Duodenal mucosa (tissue), 2 donors: ENCODE data around the gene EFCAB10.

ENCODE experiments used
- H3K27ac ChIP-seq: one replicate; pipeline ENCODE4 v1.7.0; 2013; ENCODE audit warnings: low read depth, low read length
- H3K27me3 ChIP-seq, 2 donors: one replicate each; pipeline ENCODE4 v1.7.0; 2013; ENCODE audit warnings: low read length in 2 of 2, control low read depth in 1 of 2; ENCODE audit not compliant: insufficient read depth in 2 of 2, control insufficient read depth in 1 of 2
- H3K36me3 ChIP-seq, 2 donors: one replicate each; pipeline ENCODE4 v1.7.0; 2013; ENCODE audit warnings: low read length in 2 of 2, control low read depth in 1 of 2; ENCODE audit not compliant: insufficient read depth in 2 of 2, control insufficient read depth in 1 of 2
- H3K4me1 ChIP-seq, 2 donors: one replicate each; pipeline ENCODE4 v1.7.0; 2013; ENCODE audit warnings: low read length in 2 of 2, control low read depth in 1 of 2; ENCODE audit not compliant: insufficient read depth in 2 of 2, control insufficient read depth in 1 of 2
- H3K4me3 ChIP-seq, 2 donors: one replicate each; pipeline ENCODE4 v1.7.0; 2013; ENCODE audit warnings: low read length in 2 of 2, low read depth in 1 of 2
- H3K9ac ChIP-seq, 2 donors: one replicate each; pipeline ENCODE4 v1.7.0; 2013; ENCODE audit warnings: low read length in 2 of 2, low read depth in 1 of 2
- H3K9me3 ChIP-seq, 2 donors: one replicate each; pipeline ENCODE4 v1.7.0; 2013; ENCODE audit warnings: low read length in 2 of 2, control low read depth in 1 of 2; ENCODE audit not compliant: control insufficient read depth in 1 of 2

EFCAB10 gene, protein sequence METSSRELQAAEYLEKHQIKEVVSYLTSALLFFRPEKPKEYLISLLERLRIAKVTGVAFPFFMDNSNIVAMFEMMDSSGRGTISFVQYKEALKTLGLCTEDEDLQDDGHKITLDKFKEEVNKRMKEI

DNA sequence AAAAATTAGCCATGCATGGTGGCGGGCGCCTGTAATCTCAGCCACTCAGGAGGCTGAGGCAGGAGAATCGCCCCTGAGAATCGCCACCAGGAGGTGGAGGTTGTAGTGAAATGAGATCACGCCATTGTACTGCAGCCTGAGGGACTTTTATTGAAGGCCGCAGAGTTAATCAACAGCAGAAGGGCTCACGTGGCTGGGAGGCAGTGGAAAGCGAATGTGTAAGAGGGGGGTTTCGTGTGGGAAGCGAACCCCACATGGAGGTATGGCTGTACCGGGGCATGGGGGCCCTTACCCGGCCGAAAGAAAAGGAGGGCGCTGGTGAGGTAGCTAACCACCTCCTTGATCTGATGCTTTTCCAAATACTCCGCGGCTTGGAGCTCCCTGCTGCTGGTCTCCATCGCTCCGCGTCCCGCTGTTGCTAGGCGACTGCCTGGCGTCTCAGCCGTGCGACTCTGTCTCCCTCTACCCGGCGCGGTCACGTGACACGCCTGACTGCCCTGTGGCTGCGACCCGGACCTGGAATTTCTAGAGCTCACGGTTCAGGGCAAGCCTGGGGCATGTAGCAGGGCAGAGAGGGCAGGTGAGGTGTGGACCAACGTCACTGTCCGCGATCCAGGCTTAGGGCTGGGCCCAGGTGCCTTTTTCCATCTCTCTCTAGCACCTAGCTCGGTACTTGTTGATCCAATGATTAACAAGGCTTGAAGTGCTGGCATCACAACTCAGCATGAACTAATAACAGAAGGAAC, at the start of gene EFCAB10:
EFCAB10 (minus strand) TSS at position 428 of the 746 bp plus-strand sequence; CDS start at position 398, 30 bp downstream.
- Histone ChIP-seq H3K9ac (no peak within 1 kb of the TSS), H3K9me3 (no peaks in the 10 kb centered on the region), H3K27me3 (no peaks in the 10 kb centered on the region), H3K4me1 (peaks cover 0 to 8% of the 10 kb centered on the region in 2 donors), H3K27ac (no peak within 1 kb of the TSS), H3K36me3 (no peaks in the 10 kb centered on the region), H3K4me3 (peak within 1 kb of the TSS; percentile 69 to 75)

DNA sequence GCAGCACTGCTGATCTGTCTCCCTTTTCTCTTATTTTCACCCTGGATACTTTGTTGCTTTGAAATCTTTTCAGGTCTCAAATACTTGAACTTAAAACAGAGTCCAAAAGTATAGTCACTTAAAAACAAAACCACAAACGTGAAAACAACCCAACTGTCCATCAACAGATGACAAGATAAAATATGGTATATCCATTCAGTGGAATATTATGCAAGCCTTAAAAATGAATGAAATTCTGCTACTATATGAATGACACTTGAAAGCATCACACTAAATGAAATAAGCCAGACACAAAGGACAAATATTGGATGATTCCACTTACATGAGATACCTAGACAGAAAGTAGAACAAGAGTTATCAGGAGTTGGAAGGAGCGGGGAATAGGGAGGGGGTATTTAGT, 44.7 kb upstream of the EFCAB10 start:
- Histone ChIP-seq H3K27me3 (no peaks in the 10 kb centered on the region), H3K4me3 (no peak overlapping the region), H3K36me3 (peaks cover 20 to 24% of the 10 kb centered on the region in 2 donors), H3K9ac (no peak overlapping the region), H3K4me1 (no peaks in the 10 kb centered on the region), H3K27ac (no peak overlapping the region), H3K9me3 (peaks cover 0 to 7% of the 10 kb centered on the region in 2 donors)

DNA sequence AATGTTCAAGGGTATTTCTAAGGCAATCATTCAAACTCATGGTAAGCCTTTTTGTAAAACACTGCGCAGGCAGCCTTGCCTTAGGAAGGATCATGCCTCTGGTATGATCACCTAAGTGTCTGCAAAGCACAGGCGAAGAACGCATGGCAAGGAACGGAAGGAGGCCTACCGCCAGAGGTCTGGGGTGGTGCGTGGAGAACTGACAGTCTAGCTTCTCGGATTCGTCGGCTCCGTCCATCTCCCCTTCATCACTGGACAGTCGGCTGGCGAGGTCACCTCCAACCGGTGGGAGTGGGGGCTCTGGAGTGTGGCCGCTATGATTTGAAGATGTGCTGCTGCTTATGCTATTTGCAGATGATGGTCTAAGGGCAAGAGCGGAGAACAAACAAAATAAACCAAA, 42.6 kb upstream of the EFCAB10 start:
- Histone ChIP-seq H3K36me3 (peaks cover 24 to 27% of the 10 kb centered on the region in 2 donors), H3K9ac (no peak overlapping the region), H3K27ac (no peak overlapping the region), H3K27me3 (no peaks in the 10 kb centered on the region), H3K4me1 (no peaks in the 10 kb centered on the region), H3K9me3 (peaks cover 0 to 7% of the 10 kb centered on the region in 2 donors), H3K4me3 (no peak overlapping the region)

DNA sequence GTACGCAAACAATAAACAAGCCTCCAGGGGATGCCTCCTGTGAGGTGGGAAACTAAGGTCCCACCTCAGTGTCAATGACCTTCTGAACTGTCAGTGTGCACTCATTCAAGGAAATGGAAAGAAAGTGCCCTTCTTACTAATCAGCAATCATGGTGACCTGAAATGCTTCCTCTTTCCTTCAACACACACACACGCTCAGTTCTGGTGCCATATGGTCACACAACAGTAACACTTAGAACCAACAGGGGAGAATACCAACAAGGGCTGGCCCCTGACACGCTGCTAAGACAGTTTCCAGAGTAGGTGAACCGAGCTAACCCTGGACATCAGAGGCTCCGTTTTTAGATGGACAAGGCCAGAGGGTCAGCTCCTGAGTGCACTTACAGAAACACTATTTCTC, 42.1 kb upstream of the EFCAB10 start:
- Histone ChIP-seq H3K27ac (no peak overlapping the region), H3K4me1 (no peaks in the 10 kb centered on the region), H3K36me3 (peaks cover 27 to 28% of the 10 kb centered on the region in 2 donors), H3K27me3 (no peaks in the 10 kb centered on the region), H3K9me3 (peaks cover 0 to 7% of the 10 kb centered on the region in 2 donors), H3K9ac (no peak overlapping the region), H3K4me3 (no peak overlapping the region)

DNA sequence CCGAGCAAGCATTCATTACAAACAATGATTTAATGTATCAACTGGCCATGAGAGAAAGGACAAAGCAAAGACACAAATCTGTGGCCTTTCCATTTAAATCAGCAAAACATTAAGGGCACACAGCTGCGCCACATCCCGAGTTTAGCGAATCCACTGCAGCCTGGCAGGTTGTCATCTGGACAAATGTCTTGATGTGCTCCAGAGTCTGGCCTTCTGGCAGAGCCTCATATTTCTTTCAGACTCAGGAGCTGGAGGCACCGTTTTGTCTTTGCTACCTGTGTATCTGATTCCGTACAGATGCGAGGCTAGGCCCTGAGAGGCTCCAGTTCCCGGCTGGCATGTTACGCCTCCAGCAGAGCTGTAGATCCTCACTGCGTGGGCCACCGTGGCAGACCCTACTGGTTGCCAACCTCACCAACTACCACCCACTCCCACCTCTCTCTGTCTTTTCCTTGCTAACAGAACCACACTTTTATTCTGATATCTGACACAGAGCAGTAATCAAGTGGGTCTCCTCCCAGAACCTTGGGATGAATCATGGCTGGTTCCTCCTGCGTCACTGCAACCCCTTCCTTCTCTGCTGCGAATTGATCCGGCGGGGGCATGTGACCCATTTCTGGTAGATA, 40.9 kb upstream of the EFCAB10 start:
- Histone ChIP-seq H3K4me3 (no peak overlapping the region), H3K27ac (no peak overlapping the region), H3K27me3 (no peaks in the 10 kb centered on the region), H3K36me3 (peaks cover 31 to 32% of the 10 kb centered on the region in 2 donors), H3K9me3 (peaks cover 0 to 7% of the 10 kb centered on the region in 2 donors), H3K9ac (no peak overlapping the region), H3K4me1 (no peaks in the 10 kb centered on the region)

DNA sequence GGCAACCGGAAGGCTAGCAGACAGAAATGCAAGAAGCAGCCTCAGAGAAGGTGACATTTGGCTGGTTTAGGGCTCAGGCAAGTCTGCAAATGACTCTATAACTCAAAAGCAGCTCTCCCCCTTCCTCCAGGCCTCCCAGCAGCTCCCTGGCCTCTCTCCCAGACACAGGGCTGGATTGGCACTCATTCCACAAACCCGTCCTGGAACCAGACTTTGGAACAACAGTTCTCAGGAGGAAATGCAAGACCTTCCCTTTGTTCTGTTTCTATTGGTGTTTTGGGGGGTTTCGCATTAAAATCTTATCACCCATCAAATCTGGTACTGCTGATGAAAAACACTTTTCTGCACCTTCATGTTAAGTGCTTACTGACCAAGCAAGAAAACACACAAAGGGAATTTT, 40.3 kb upstream of the EFCAB10 start:
- Histone ChIP-seq H3K27me3 (no peaks in the 10 kb centered on the region), H3K9me3 (peaks cover 0 to 7% of the 10 kb centered on the region in 2 donors), H3K9ac (no peak overlapping the region), H3K36me3 (peaks cover 29 to 33% of the 10 kb centered on the region in 2 donors), H3K4me1 (no peaks in the 10 kb centered on the region), H3K27ac (no peak overlapping the region), H3K4me3 (no peak overlapping the region)

DNA sequence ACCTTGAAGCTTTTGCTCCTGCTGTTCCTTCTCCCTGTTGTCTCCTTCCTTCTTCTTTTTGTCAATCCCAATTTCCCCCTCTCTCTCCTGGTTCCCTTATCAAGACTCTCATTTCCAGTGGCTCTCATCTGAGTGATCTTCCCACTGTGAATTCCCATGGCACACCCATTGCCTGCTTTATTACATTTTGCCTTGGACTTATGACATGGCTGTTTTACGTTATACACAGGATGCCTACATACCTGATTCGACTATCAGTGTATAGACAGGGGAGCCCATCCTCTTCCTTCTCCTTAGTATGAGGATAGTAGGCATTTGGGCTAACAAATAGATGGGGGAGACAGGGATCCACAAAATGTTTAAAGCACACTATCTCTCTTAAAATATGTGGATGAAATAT, 39.9 kb upstream of the EFCAB10 start:
- Histone ChIP-seq H3K9me3 (peaks cover 0 to 2% of the 10 kb centered on the region in 2 donors), H3K4me3 (no peak overlapping the region), H3K4me1 (no peaks in the 10 kb centered on the region), H3K27me3 (no peaks in the 10 kb centered on the region), H3K9ac (no peak overlapping the region), H3K36me3 (peaks cover 29 to 37% of the 10 kb centered on the region in 2 donors), H3K27ac (no peak overlapping the region)

DNA sequence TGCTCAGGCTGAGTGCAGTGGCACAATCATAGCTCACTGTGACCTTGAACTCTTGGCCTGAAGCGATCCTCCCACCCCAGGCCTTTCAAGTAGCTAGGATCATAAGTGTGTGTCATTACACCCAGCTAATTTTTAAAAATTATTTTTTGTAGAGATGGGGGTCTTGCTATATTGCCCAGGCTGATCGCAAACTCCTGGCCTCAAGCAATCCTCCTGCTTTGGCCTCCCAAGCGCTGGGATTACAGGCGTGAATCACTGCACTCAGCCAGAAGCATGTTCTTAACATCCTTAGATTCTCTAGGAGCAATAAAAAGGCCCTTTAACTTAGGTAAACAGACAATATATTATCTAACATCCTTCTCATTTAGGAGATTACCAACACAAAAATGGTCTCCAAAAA, 38.3 kb upstream of the EFCAB10 start:
- peaks cover 29 to 42% of the 10 kb centered on the region in 2 donors for H3K36me3 ChIP-seq
- H3K9me3 ChIP-seq, result no peaks in the 10 kb centered on the region
- no peak overlapping the region for H3K27ac ChIP-seq
- no peak overlapping the region for H3K9ac ChIP-seq
- H3K4me3 ChIP-seq, result no peak overlapping the region
- H3K27me3 ChIP-seq, result no peaks in the 10 kb centered on the region
- no peaks in the 10 kb centered on the region for H3K4me1 ChIP-seq

DNA sequence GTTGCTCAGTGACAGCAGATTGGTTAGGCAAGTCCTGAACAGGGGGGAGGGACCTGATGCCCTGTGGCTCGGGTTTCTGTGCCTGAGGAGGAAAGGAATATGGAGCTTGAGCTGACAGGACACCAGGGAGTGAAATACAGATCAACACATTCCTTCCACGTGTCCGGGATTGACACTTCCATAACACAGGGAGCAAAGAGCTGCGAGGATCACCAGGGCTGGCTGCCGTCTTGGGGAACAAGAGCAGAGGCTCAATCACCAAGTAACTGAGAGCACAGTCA, 36.7 kb upstream of the EFCAB10 start:
- H3K4me1 ChIP-seq, result no peaks in the 10 kb centered on the region
- peaks cover 18 to 44% of the 10 kb centered on the region in 2 donors for H3K36me3 ChIP-seq
- H3K9me3 ChIP-seq, result no peaks in the 10 kb centered on the region
- no peak overlapping the region for H3K27ac ChIP-seq
- no peak overlapping the region for H3K9ac ChIP-seq
- no peak overlapping the region for H3K4me3 ChIP-seq
- no peaks in the 10 kb centered on the region for H3K27me3 ChIP-seq

DNA sequence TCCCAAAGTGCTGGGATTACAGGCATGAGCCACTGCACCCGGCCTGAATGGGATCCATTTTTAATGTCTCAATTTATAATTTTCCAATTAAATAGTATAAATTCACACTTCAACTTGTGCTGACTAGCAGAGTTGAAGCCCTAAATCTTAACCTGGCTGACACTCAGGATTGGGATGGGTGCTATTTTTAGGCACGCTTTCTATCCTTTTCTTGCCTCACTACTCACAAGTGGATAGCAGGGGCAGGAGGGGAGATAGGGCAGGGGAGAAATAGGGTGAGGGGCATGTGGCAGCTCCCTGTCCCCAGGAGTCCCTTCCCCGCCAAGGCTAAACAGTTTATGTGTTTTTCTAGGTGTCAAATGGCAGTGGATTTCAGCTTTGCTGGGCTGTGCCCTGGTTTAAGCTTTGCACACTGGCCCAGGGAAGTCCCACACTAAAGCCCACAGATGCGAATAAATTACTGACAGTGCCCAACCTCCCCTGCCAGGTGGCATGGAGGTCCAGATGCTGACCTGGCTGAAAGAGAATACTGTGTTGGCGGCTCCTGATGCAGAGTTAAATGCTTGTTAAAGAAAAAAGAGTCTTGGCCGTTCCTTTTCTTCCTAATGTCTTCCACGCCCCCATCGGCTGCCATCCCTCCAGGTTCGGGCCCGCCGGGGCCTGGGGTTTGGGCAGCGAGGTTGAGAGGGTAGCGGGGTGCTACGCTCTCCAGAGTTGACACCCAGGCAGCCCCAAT, 36.2 kb upstream of the EFCAB10 start:
- no peak overlapping the region for H3K27ac ChIP-seq
- H3K27me3 ChIP-seq, result no peaks in the 10 kb centered on the region
- H3K9me3 ChIP-seq, result no peaks in the 10 kb centered on the region
- no peak overlapping the region for H3K4me3 ChIP-seq
- no peaks in the 10 kb centered on the region for H3K4me1 ChIP-seq
- H3K36me3 ChIP-seq, result peaks cover 14 to 43% of the 10 kb centered on the region in 2 donors
- H3K9ac ChIP-seq, result no peak overlapping the region
